HG02884 (cell line): Measurements from ENCODE around the gene DYNC2I2.
"Not testable (repeated sequence)": the region's sequence is repeated elsewhere in the genome, so short reads cannot be mapped to it uniquely, and the experiment has no call there.

Source experiments
- ATAC-seq: cut with Tn5 transposase; IDR thresholded peaks from one replicate; pipeline ENCODE4 v1.9.1; 2021; ENCODE audit warnings: mild to moderate bottlenecking, moderate library complexity; ENCODE audit not compliant: unreplicated experiment

DYNC2I2 gene

GRCh38 chr9:128687453-128687852, 30.8 kb upstream of the DYNC2I2 start:
- no peak for ATAC-seq

DNA sequence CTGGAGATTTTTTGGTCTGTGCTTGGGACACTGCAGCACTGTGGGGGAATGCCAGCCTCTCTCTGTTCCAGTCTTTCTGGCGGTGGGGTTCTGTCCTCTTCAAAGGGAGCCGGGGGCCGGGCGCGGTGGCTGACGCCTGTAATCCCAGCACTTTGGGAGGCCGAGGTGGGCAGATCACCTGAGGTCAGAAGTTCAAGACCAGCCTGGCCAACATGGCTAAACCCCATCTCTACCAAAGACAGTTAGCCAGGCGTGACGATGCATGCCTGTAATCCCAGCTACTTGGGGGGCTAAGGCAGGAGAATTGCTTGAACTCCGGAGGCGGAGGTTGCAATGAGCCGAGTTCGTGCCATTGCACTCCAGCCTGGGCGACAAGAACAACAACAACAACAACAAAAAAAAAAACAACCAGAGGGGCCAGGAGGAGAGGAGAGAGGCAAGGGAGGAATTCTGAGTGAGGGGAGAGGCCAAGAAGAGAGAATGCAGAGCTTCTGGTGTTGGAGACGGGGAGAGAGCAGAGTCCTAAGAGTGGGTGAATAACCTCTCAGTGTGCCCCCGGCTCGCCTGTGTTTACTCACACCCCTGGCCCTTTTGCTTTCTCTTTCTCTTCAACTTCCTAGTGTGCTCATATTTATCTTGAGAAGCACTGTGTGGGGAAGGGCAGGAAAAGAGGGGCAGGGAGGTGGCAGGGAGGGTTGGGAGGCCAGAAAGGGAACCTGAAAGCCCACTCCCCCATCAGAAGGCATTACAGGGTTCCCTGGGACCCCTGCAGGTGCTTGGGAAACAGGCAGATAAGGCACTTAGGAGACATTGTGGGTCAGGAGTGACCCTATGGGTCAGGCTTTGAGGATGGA, 29.2 kb upstream of the DYNC2I2 start:
- no peak for ATAC-seq

DNA sequence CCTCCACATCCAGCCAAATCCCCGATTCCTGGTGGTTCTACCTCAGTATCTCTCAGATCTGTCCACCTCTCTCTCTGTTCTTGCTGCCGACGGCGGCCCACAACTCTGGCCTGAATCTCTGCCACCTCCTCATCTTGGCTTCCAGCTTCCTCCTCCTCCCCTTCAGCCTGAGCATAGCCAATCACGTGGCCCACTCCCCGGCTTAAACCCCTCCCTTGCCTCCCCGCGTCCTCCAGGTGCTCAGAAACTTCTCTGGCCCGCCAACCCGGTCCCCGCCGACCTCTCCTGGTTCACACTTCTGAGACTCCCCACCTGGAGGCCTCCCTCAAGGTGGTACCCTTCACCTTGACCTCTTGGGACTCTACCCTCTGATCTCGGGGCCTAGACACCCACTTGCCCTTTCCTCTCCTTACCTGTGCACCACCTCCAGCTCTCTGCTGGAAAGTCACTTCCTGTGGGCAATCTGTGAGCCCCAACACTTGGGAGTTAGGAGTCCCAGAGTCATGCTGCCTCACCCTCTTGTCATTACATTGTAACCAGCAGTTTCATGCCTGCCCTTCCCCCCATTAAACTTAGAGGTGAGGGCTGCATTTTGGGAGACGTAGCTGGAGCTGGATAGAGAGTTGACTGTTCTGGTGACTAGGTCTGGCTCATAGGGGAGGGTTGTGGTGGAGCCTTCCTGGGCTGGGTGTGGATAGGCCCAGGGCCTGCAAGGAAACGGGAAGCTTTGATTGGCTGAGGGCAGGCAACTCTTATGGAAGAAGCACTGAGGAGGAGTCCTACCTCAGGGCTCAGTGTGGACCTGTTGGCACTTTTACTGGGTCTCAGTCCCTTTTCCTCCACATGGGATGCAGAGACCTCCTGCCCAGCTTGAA, 27.9 kb upstream of the DYNC2I2 start:
- peak; percentile 31 for ATAC-seq

- no peak for ATAC-seq
Measured at GRCh38 chr9:128684065-128684324, 27.3 kb upstream of the DYNC2I2 start.

DNA sequence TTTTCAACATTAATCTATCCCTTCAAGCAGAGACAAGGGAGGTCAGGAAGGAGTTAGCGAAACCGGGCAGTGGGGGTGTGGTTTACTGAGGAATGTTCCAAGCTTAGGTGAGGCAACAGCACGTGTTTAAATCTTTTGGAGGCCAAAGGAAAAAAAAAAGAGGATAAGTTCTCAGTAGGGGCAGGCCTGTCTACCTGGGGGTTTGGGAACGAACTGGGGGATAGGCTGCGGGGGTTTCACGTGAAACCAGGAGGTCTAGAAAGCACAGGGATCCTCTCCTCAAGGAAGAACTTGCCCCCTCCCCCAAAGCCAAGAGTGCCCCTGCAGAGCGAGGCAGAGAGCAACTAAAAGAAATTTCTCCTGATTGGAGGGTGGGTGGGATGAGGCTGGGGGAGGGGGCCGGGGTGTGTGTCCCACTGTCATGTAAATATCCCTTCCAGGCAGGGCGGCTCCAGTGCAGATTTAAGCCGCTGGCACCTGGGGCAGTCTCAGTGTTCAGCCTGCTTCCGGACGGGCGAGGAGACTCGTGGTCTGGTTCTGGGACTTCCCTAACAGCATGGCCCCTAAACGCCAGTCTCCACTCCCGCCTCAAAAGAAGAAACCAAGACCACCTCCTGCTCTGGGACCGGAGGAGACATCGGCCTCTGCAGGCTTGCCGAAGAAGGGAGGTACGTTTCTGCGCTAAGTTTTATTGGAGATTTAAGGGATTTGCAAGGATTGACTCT, 26.9 kb upstream of the DYNC2I2 start:
- no peak for ATAC-seq

DNA sequence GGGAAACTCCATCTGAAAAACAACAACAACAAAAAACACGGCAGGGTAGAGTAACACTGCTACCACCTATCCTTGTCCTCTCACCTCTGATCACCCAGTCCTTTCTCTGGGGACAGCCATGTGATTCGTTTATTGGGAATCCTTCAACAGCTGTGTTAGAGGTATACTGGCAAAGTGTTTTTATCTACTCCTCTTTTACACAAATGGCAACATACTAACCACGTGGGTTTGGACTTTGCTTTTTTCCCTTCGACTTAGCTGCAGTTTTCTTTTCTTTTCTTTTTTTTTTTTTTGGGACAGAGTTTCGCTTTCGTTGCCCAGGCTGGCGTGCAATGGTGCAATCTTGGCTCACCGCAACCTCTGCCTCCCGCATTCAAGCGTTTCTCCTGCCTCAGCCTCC, 21.1 kb upstream of the DYNC2I2 start:
- no peak for ATAC-seq

- no peak for ATAC-seq
Measured at GRCh38 chr9:128675382-128675781, 18.7 kb upstream of the DYNC2I2 start.

- no peak for ATAC-seq
Measured at GRCh38 chr9:128669786-128670185, 13.1 kb upstream of the DYNC2I2 start.

DNA sequence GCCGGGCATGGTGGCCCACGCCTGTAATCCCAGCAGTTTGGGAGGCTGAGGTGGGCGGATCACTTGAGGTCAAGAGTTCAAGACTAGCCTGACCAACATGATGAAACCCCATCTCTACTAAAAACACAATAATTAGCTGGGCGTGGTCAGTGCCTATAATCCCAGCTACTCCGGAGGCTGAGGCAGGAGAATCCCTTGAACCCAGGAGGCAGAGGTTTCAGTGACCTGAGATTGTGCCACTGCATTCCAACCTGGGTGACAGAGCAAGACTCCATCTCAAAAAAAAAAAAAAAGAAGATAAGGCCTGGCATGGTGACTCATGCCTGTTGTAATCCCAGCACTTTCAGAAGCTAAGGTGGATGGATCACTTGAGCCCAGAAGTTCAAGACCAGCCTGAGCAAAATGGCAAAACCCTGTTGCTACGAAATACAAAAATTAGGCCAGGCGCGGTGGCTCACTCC, 9.9 kb upstream of the DYNC2I2 start:
- ATAC-seq: not testable (repeated sequence)

DNA sequence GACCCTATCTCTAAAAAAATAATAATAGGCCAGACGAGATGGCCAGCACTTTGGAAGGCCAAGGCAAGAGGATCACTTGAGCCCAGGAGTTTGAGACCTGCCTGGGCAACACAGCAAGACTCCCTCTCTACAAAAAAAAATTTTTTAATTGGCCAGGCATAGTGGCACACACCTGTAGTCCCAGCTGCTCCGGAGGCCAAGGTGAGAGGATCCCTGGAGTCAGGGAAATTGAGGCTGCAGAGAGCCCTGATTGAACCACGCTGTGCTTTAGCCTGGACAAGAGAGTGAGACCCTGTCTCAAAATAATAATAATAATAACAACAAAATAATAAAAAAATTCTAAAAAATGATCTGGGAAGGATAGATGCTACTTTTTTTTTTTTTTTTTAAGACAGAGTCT, 1.1 kb upstream of the DYNC2I2 start:
- ATAC-seq: no peak

- ATAC-seq: no peak
Measured at GRCh38 chr9:128657344-128657704, 677 bp upstream of the DYNC2I2 start.

DNA sequence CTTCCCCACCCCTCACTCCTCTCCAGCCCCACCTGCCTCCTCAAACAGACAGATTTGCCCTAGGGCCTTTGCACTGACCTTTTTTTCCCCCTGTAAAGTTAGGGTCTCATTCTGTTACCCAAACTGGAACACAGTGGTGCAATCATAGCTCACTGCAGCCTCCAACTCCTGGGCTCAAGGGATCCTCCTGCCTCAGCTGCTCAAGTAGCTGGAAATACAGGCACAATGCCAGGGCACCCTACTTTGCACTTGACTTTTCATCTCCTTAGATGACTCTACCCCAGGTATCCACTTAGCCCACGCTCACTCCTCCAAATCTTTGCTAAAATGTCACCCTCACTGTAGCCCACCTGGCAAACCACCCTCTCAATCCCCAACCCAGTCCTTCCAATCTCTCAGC, 2.2 kb downstream of the DYNC2I2 start:
- no peak for ATAC-seq

- ATAC-seq: no peak
Measured at GRCh38 chr9:128653908-128654307, 2.7 kb downstream of the DYNC2I2 start.

DNA sequence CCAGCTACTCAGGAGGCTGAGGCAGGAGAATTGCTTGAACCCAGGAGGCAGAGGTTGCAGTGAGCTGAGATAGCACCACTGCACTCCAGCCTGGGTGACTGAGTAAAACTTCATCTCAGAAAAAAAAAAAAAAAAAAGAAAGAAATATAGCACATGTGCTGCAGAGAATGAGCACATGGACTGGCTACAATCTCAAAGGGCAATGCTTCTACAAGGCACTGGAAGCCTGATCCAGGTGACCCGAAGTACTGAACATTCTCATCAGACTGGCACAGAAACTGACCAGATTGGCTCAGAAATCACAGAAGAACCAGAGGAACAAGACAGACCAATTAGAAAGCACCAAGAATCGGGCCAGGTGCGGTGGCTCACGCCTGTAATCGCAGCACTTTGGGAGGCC, 4.8 kb downstream of the DYNC2I2 start:
- ATAC-seq: no peak

- ATAC-seq: not testable (repeated sequence)
Measured at GRCh38 chr9:128648206-128648605, 8.4 kb downstream of the DYNC2I2 start.

- no peak for ATAC-seq
Measured at GRCh38 chr9:128643519-128644300, 12.9 kb downstream of the DYNC2I2 start.

GRCh38 chr9:128642675-128643245, 13.9 kb downstream of the DYNC2I2 start:
- no peak for ATAC-seq

DNA sequence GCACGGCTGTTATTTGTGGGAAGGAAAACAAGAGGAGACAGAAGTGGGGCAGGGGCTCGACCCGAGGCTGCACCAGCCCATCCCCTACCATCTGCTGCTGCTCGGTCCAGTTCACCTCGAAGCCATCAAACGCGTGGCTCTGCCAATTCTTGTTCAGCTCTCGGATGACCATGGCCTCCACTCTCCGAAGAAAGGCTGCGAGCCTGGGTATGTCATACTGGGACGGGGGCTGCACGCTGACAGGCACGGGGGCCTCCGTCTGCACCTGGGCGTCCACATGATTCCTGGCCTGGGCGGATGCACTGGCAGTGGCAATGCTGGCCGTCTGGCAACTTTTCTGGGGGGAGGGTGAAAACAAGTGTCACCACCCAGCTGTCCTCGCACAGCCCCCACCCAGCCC, 16.0 kb downstream of the DYNC2I2 start:
- no peak for ATAC-seq

GRCh38 chr9:128638580-128638979, 18.1 kb downstream of the DYNC2I2 start:
- no peak for ATAC-seq

DNA sequence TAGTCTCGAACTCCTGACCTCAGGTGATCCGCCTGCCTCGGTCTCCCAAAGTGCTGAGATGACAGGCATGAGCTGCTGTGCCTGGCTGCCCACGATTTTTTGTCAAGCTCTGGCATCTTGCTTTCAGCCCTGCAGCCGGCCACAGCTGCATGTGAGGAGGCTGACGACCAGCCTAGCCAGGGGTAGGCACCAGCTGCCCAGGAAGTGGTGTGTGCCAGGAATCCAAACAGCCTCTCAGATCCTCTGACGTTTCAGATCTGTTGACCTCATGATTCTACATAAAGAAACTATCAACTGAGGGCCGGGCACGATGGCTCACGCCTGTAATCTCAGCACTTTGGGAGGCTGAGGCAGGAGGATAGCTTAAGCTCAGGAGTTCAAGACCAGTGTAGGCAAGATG, 19.0 kb downstream of the DYNC2I2 start:
- no peak for ATAC-seq
